NCI-H1694 treated with DMSO at 0.1 percent for 48 hours (cell line): ENCODE measurements around the gene OPN1LW.
"Not testable (repeated sequence)": the region's sequence is repeated elsewhere in the genome, so short reads cannot be mapped to it uniquely, and the experiment has no call there.

Source experiments
- DNase-seq: peaks from one replicate; lab custom pipeline; 2025; lab: John Stamatoyannopoulos, UW

OPN1LW gene

GRCh38 chrX:154135458-154136229 lies 8.4 kb upstream of the OPN1LW start:
- no peak for DNase-seq

DNA sequence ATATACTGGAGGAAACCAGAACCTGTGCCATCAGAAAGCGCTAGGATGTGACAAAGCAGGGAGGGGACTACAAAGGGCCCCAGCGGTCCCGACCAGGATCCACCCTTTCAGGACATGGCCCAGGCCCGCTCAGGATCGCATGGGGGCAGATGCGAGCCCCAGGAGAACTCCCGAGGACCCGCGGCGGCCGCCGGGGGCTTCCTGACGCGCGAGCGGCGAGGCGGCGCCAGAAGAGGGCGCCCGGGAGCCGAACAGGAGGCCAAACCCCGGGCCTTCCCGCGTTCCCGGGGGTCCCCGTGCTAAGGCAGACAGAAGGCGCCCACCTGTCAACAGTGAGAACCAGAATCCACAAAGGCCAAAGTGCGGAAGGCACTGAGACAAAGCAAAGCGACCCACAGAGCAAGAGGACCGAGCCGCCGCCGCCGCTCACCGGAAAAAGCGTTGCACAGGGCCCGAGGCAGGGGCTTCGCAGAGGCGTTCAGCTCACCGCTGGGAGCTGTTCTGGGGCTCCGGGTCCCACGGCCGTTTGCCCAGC lies 7.3 kb upstream of the OPN1LW start:
- DNase-seq, result peak; percentile 38

DNA sequence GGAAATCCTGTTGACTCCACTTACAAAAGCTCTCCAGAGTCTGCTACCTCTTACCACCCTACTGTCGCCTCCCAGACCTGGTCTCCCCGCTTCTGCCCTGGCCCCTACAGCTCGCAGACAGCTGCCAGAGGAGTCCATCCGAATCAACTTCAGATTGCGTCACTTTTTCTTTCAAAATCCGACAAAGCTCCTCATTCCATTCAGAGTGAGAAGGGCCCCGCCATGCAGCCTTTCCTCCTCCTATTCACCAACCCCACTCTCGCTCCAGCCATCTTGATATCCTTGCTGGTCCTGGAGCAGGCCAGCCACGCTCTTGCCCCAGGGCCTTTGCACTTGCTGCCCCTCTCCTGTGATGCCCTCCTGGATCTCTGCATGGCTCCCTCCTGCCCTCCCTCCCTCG lies 5.2 kb upstream of the OPN1LW start:
- no peak for DNase-seq

GRCh38 chrX:154140206-154140605 lies 3.8 kb upstream of the OPN1LW start:
- DNase-seq, result no peak

- DNase-seq, result no peak
Observed at GRCh38 chrX:154140742-154141141, 3.3 kb upstream of the OPN1LW start.

DNA sequence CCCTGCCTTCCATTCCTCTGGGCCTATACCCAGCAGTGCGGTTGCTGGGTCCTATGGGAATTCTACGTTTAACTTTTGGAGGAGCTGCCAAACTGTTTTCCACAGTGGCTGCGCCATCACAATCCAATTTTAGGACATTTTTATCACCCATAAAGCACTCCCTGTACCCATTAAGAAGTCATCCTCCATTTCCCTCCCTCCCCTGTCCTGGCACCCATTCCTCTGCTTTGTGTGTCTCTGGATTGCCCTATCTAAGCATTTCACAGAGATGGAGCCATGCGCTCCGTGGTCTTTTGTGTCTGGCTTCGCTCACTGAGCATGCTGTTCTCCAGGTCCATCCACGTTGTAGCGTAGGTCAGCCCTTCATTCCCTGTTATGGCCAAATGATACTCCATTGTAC lies 1.7 kb upstream of the OPN1LW start:
- no peak for DNase-seq

- no peak for DNase-seq
Observed at GRCh38 chrX:154142950-154143745, 895 bp upstream of the OPN1LW start.

GRCh38 chrX:154151030-154151429 lies 7.0 kb downstream of the OPN1LW start:
- not testable (repeated sequence) for DNase-seq

DNA sequence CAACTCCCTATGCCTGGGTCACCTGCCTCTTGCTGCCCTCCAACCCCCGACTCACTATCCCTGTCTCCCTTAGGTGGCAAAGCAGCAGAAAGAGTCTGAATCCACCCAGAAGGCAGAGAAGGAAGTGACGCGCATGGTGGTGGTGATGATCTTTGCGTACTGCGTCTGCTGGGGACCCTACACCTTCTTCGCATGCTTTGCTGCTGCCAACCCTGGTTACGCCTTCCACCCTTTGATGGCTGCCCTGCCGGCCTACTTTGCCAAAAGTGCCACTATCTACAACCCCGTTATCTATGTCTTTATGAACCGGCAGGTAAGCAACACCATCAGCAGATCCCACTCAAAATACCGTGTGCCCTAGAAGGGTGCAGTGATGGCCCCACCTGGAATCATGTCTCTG lies 12.2 kb downstream of the OPN1LW start:
- not testable (repeated sequence) for DNase-seq

GRCh38 chrX:154157207-154157606 lies 13.2 kb downstream of the OPN1LW start:
- not testable (repeated sequence) for DNase-seq

- not testable (repeated sequence) for DNase-seq
Observed at GRCh38 chrX:154159345-154159744, 15.3 kb downstream of the OPN1LW start.

DNA sequence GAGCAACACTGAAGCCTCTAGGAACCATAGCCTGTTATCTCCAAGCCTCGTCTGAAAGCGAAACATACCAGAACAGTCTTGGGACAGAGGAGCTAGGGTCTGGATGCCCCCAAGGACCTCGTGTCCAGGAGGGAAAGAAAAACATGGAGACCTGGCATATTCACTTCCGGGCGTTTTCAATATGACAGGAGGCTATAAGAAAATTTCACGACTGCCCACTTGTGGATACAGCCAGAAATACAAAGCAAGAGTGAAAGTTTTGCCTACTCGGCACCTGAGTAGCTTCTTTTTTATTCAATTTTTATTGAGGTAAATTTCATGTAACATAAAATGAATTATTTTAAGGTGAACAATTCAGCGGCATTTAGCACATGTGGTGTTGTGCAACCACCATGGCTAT lies 20.9 kb downstream of the OPN1LW start:
- not testable (repeated sequence) for DNase-seq

- DNase-seq, result not testable (repeated sequence)
Observed at GRCh38 chrX:154168384-154168783, 24.3 kb downstream of the OPN1LW start.

GRCh38 chrX:154172535-154172943 lies 28.5 kb downstream of the OPN1LW start:
- not testable (repeated sequence) for DNase-seq

DNA sequence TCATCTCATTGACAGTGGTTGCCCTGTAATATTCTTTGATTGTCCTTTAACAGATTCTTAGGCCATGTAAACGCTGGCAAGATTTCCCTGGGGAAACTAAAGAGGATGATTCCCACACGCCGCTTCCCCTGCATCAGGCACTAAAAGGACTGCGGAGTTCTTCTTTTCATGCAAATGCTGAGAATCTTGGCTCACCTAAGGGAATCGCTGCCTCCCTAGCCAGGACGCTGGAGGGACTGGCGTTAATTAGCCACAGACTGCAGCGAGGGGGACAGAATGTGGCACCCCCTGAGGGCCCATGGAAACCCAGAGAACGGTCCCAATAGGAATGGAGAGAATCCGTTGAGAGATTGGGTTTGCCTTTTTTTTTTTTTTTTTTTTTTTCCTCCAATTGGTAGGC lies 30.3 kb downstream of the OPN1LW start:
- not testable (repeated sequence) for DNase-seq

DNA sequence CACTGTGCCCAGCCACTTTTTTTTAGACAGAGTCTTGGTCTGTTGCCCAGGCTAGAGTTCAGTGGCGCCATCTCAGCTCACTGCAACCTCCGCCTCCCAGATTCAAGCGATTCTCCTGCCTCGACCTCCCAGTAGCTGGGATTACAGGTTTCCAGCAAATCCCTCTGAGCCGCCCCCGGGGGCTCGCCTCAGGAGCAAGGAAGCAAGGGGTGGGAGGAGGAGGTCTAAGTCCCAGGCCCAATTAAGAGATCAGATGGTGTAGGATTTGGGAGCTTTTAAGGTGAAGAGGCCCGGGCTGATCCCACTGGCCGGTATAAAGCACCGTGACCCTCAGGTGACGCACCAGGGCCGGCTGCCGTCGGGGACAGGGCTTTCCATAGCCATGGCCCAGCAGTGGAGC lies 38.3 kb downstream of the OPN1LW start, which contains the start of gene OPN1MW:
Gene OPN1MW, plus strand, starts transcription at position 301 of the 400 bp plus-strand sequence. Its CDS starts 82 bp downstream, at position 383.
- DNase-seq, result not testable (repeated sequence)

- not testable (repeated sequence) for DNase-seq
Observed at GRCh38 chrX:154183794-154184193, 39.8 kb downstream of the OPN1LW start.

- not testable (repeated sequence) for DNase-seq
Observed at GRCh38 chrX:154192846-154193245, 48.8 kb downstream of the OPN1LW start.

GRCh38 chrX:154194316-154194715 lies 50.3 kb downstream of the OPN1LW start:
- DNase-seq, result not testable (repeated sequence)

DNA sequence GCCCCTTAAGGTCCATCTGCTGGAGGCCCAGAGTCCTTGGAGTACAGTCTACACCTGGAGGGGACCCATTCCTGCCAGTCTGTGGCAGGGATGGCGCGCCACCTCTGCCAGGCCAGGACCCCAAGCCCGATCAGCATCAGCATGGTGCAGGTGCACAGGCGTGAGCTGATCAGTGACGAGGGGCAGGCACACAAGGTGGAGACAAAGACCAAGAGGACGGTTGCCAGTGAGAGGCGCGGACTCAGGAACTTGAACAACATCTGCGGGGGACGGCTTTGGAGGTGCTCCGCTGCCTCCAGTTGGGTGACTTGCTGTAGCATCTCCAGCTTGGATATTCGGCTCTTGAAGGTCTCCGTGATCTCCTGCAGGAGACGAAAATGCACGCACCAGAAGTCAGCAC lies 52.4 kb downstream of the OPN1LW start:
- DNase-seq, result not testable (repeated sequence)
